ENCODE measurements around the gene CAMK2D.

The CAMK2D gene

DNA sequence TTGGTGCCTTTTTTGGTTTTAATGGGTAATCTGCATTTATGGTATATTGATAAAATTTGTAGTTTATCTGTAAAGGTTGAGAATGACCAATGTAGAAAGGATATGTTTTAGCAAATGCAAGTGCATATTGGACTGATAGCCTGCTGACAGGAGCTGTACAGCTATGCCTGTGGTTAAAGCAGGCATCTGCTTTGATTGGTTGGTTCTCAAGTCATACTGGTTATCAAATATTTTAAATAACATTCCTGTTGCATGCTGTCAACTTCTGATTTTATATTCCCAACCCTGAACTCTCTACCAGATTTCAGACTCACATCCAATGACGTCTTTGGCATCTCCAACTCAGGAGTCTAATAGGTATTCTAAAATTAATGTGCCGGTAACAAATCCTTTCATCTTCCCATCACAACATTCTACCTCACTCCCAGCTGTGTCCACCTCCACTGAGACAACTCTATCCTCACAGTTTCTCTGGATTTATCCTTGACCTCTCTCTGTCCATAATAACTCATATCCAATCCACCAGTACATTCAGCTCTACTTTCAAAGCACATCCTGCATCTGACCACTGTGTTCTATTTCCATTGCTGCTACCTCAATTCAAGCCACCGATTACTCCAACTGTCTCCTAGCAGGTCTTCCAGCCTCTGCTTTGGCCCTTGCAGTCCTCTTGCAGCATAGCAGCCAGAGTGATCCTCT is 125.7 kb downstream of the CAMK2D start:
- DNase-seq = no peak

DNA sequence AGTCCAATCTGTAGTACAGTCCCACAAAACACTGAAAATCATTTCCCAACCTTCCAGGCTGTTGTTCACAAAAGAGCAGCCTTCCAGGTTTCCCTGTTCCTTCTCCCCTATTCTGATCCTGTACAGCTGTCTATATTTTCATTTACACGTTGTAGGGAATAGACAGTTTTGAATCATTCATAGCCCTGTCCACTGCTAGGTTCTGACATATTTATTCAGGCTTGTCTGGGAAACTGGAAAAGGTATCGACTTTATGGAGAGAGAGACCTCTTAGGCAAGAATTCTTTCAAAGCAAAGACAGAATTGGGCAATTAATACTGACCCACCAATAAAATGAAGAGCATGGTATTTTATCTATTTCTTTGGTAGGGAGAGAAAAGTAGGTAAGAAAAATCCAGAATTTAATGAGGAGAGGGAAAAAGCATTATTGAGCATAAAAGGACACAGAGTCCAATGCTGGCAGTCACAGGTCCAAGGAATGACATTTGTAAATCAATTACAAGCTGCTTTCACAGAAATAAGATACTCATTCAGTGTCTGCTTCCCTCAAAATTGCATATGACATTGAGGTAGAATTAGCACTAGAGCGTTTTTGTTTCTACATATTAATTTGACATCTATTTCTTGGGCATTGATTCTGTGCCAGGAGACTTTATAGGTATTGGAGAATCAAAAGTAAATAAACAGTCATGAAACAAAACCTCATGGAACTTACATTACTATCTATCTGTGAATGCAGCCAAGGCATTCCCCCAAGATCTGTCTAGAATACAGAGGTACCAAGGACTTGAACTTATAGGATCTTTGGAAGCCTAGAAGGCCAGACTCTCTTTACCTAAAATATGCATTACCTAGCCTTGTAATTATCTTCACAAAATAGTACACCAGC is 127.2 kb downstream of the CAMK2D start:
- no peak for DNase-seq

GRCh38 chr4:113633467-113633866 is 128.1 kb downstream of the CAMK2D start:
- no peak for DNase-seq

GRCh38 chr4:113628711-113629110 is 132.8 kb downstream of the CAMK2D start:
- no peak for DNase-seq

DNA sequence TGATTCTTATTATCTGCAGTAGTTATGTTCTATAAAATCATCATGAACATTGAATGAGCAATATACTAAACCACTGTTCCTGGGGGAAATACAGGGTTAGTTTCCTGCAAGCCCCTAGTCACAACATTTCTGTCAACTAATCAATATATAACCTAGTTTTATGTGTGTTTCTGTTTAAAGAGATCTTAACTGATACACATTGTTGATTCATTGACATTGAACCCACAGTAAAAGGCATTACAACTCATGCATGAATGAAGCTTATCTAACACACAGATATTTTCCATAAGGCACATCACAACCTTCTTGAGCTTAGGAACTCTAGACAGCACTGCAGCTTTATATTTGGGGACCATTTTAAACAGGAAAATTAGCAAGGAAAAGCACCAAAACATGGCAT is 134.2 kb downstream of the CAMK2D start:
- no peak for DNase-seq

DNA sequence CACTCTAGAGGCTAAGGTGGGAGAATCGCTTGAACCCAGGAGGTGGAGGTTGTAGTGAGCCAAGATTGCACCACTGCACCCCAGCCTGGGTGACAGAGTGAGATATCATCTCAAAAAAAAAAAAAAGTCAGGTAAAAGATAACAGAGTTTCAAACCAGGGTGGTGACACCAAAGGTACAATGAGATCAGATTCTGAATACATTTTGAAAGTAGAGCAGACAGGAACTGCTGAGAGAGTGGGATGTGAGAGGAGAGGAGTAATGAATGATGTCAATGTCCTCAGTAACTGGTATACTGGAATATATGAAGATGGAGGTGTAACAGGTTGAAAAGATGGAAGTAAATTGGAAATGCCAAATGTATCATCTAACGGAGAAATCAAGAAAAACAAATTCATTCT is 135.6 kb downstream of the CAMK2D start:
- peak; percentile 31 for DNase-seq

- no peak for DNase-seq
Observed at GRCh38 chr4:113623274-113623894, 138.2 kb downstream of the CAMK2D start.

- DNase-seq = no peak
Observed at GRCh38 chr4:113621633-113622032, 139.9 kb downstream of the CAMK2D start.

- DNase-seq = no peak
Observed at GRCh38 chr4:113620032-113620431, 141.5 kb downstream of the CAMK2D start.

GRCh38 chr4:113619526-113619925 is 142.0 kb downstream of the CAMK2D start:
- DNase-seq = no peak

DNA sequence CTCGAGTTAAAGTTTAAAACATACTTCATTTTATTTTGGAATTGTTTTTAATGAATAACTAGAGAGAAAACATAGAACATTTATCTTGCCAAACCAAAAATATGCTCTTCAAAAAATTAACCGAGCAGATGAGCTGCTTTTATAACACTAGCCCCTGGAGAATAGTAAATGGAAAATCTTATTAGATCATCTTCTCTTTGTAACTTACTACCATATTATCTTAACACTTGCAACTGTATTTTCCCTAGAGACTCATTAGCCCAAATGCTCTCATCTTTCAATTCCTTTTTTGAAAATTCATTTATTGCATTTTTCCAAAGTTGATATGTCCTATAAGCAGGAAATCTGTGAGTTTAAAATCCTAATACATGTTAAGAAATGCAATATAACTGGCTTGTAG is 143.3 kb downstream of the CAMK2D start:
- no peak for DNase-seq

DNA sequence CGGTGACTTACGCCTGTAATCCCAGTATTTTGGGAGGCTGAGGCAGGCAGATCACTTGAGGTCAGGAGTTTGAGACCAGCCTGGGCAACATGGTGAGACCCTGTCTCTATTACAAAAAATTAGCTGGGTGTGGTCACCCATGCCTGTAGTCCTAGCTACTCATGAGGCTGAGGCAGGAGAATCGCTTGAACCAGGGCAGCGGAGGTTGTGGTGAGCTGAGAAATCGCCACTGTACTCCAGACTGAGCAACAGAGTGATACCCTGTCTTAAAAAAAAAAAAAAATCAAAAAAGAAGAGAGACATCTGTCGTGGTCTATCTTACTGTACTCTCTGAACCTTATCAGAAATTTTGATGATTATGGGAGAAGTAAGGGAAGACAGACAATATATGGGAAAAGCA is 144.3 kb downstream of the CAMK2D start:
- no peak for DNase-seq

DNA sequence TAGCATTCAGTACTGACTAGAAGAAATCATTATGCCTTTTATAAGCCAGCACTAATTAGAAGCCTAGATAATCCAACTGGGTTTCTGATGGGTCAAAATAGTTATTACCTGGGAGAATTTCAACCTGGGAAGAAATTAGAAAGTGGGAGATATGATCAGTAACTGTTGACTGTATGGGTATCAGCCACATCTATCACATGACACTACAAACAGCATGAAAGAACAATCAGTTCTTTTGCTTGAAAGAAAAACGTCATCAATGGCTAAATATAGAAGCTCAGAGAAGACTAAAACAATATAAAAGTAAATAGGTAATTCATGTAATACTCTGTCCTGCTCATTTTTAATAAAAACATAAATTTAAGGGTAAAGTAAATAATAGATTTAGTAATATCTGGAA is 145.1 kb downstream of the CAMK2D start:
- no peak for DNase-seq

GRCh38 chr4:113614414-113614813 is 147.1 kb downstream of the CAMK2D start:
- no peak for DNase-seq

DNA sequence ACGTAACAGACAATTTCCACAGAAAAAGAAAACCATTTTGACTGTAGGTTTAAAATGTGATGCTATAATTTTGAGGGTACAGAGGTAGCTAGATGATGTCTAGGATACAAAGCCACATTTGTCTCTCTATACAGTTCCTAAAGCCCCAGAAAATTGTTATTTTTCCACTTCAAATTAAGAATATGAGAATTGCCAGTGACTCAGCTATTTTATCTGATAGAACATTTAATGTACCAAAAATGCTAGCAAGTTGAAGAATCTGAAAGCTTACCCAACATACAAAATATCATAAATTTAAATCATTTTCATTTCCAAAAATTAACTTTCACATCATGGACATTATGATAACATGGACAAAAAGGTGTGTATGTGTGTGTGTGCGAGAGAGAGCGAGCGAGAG is 148.0 kb downstream of the CAMK2D start:
- no peak for DNase-seq

DNA sequence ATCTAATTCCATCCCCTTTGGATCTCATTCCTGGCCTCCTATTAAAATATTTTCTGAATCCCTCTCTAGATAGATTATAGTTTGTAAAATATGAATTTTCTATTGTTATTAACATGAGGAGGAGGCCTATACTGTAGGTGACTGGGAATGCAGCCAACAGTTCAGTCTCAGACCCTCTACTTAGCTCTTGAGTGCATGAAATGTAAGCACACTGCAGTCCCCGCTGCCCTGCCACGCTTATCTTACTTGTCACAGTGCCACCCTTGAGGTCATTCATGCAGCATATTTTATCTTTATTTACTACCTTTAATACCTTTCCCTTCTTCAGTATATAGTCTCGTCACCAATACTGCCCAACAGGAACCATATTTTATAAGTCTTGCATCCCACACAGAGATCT is 151.0 kb downstream of the CAMK2D start:
- DNase-seq = no peak

- DNase-seq = no peak
Observed at GRCh38 chr4:113607998-113608397, 153.5 kb downstream of the CAMK2D start.

- no peak for DNase-seq
Observed at GRCh38 chr4:113607147-113607720, 154.3 kb downstream of the CAMK2D start.

- no peak for DNase-seq
Observed at GRCh38 chr4:113604955-113605354, 156.6 kb downstream of the CAMK2D start.

DNA sequence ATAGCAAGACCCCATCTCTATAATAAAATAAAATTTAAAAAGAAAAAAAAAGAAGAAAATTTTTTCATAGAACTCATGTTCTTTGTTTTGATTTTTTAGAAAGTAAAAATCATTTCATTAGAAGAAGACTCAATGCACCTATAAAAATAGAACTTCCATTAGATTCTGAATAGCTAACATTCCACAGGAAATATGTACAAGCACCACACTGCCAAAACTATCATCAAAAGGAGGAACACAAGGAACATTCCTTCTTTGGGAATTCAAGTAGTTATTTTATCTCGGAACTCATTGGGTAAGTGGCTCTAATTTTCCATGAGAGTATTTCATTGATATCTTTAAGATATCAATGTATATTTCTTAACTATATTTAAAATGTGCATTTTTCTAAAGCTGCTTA is 157.6 kb downstream of the CAMK2D start:
- no peak for DNase-seq

DNA sequence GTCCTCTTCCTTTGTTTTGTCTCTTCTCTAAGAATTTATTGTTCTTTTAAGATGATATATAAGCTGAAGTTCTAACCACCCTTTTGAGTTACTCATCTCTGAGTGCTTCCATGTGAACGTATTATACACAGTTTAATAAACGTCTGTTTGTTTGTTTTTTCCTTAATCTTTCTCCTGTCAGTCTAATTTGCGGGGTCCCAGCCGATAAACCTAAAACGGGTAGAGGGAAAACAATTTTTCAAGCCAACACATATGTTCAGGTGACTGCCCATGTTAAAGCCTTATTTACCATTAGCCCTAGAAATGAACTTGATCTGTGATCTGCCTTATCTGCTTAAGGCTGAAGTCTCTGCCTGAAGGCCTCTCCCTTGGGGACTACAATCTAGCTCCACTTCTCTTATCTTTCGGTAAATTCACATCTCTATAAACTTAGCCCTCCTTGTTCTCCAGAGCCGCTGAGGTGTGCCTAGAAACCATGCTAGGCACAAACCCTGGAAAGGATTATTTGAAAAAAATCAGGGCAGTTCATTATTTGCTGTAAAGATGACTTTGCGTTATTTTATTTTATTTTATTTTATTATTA is 158.8 kb downstream of the CAMK2D start:
- no peak for DNase-seq

DNA sequence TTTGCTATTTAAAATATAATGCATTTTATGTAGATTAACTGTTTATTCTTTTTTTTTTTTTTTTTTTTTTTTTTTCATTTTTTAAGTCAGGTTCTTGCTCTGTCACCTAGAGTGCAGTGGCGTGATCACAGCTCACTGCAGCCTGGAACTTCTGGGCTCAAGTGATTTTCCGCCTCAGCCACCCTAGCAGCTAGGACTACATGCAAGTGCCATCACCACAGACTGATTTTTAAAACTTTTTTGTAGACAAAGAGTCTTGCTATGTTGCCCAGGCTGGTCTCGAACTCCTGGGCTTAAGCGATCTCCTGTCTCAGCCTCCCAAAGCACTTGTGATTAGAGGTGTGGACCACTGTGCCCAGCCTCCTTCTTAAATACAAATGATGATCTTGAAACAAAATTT is 159.9 kb downstream of the CAMK2D start:
- DNase-seq = no peak

GRCh38 chr4:113596396-113596795 is 165.1 kb downstream of the CAMK2D start:
- DNase-seq = no peak
